Measurements from ENCODE around the gene NBPF20. TPM values are rescaled to one million over a fixed set of nuclear protein-coding genes. Genes with fewer than 3 reads are reported as not detected.
"Not testable (repeated sequence)": the region's sequence is repeated elsewhere in the genome, so short reads cannot be mapped to it uniquely, and the experiment has no call there.

Gene NBPF20
- total and polyA plus RNA-seq, 2 of the 8 experiments (the other 6 are each of a cell fraction or from before 2014, with no cell fraction given), result 0.37 to 0.42 TPM

GRCh38 chr1:145445219-145445618 is 19.8 kb upstream of the NBPF20 start:
- DNase-seq (ENCODE audit: low read depth in 1 of 2, low spot score in 2 of 2); H2BK120ac ChIP-seq (replicated peaks; ENCODE audit: low read depth, low read length); H4K8ac ChIP-seq (ENCODE audit: extremely low read depth, insufficient read depth, low read length); H2BK5ac ChIP-seq (ENCODE audit: low read depth, low read length); H3K4me3 ChIP-seq (ENCODE audit: extremely low read depth in 1 of 4, insufficient read depth in 2 of 4, low read depth in 3 of 4, low read length in 4 of 4); H3K79me2 ChIP-seq (ENCODE audit: control insufficient read depth in 1 of 2, insufficient read depth in 2 of 2, low read length in 2 of 2); H2BK20ac ChIP-seq (ENCODE audit: low read length); H3K4me1 ChIP-seq (replicated peaks in 1 of 4; ENCODE audit: control insufficient read depth in 3 of 4, insufficient read depth in 4 of 4, low read length in 3 of 4); H3K79me1 ChIP-seq (ENCODE audit: low read depth, low read length); H4K20me1 ChIP-seq (replicated peaks in 1 of 2; ENCODE audit: control insufficient read depth in 1 of 2, insufficient read depth in 2 of 2, low read length in 2 of 2); H3K27ac ChIP-seq (ENCODE audit: low read depth, low read length); H4K5ac ChIP-seq (ENCODE audit: insufficient read length, low read depth, low read length); H3K23me2 ChIP-seq (ENCODE audit: low read depth, low read length); H3K36me3 ChIP-seq (ENCODE audit: control insufficient read depth in 2 of 4, insufficient read depth in 4 of 4, low read length in 3 of 4); FAIRE-seq; H2AK5ac ChIP-seq (ENCODE audit: low read depth, low read length); H2BK15ac ChIP-seq (ENCODE audit: low read length); H4K91ac ChIP-seq (replicated peaks; ENCODE audit: insufficient read length, low read length); H3K9me3 ChIP-seq (ENCODE audit: insufficient read depth in 2 of 2, low read depth in 1 of 2, low read length in 1 of 2); H3K4ac ChIP-seq (replicated peaks; ENCODE audit: insufficient read length, low read depth, low read length); H3K14ac ChIP-seq (ENCODE audit: insufficient read length); H3K4me2 ChIP-seq (ENCODE audit: insufficient read depth in 1 of 2, low read depth in 2 of 2, low read length in 2 of 2); H2AFZ ChIP-seq (ENCODE audit: low read length); H3K18ac ChIP-seq (ENCODE audit: extremely low read depth, low read length); H3K56ac ChIP-seq (replicated peaks; ENCODE audit: insufficient read length, low read depth, low read length); H3K23ac ChIP-seq (ENCODE audit: insufficient read length); H3K27me3 ChIP-seq (replicated peaks in 1 of 4; ENCODE audit: control insufficient read depth in 3 of 4, extremely low read depth in 1 of 4, insufficient read depth in 3 of 4, low read length in 3 of 4); H2BK12ac ChIP-seq (ENCODE audit: low read depth, low read length); POLR2A ChIA-PET (ENCODE audit: partially characterized antibody); H3K9ac ChIP-seq (replicated peaks in 1 of 4; ENCODE audit: extremely low read depth in 1 of 4, low read depth in 3 of 4, low read length in 3 of 4); CTCF ChIA-PET (ENCODE audit: partially characterized antibody): not testable (repeated sequence)
- no CpG with 5 or more reads among the region's 11 CpGs for WGBS, 2 experiments (ENCODE audit: extremely low coverage in 1 of 2, insufficient coverage in 1 of 2, insufficient read length in 1 of 2, insufficient replicate concordance in 2 of 2, low coverage in 1 of 2, low lambda C conversion rate in 2 of 2, missing lambda C conversion rate in 1 of 2)

DNA sequence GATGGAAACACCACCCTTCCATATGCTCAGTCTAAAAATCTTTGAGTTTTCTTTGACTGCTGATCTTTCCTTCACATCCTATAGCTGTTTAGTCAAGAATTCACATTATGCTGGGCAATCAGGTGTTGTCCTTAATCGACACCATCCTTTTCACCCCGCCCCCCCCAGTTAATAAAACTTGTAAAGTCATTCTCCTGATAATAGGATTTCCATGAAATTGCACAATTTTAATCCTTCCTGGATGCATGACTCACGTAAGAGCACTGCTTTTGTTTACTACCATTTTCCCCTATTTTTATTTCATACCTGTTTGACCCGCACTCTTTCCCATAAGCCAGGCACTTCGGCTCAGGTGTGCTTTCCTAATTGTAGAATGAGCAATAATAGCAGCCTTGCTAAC is 16.9 kb upstream of the NBPF20 start:
- POLR2A ChIA-PET (ENCODE audit: partially characterized antibody); H3K18ac ChIP-seq (ENCODE audit: extremely low read depth, low read length); H3K9me3 ChIP-seq (ENCODE audit: insufficient read depth in 2 of 2, low read depth in 1 of 2, low read length in 1 of 2); H4K8ac ChIP-seq (ENCODE audit: extremely low read depth, insufficient read depth, low read length); FAIRE-seq; H3K56ac ChIP-seq (replicated peaks; ENCODE audit: insufficient read length, low read depth, low read length); H3K79me1 ChIP-seq (ENCODE audit: low read depth, low read length); H2AFZ ChIP-seq (ENCODE audit: low read length); H3K79me2 ChIP-seq (ENCODE audit: control insufficient read depth in 1 of 2, insufficient read depth in 2 of 2, low read length in 2 of 2); H3K36me3 ChIP-seq (ENCODE audit: control insufficient read depth in 2 of 4, insufficient read depth in 4 of 4, low read length in 3 of 4); H3K14ac ChIP-seq (ENCODE audit: insufficient read length); H3K4ac ChIP-seq (replicated peaks; ENCODE audit: insufficient read length, low read depth, low read length); H3K23ac ChIP-seq (ENCODE audit: insufficient read length); CTCF ChIA-PET (ENCODE audit: partially characterized antibody); H4K91ac ChIP-seq (replicated peaks; ENCODE audit: insufficient read length, low read length); H4K5ac ChIP-seq (ENCODE audit: insufficient read length, low read depth, low read length); H2BK5ac ChIP-seq (ENCODE audit: low read depth, low read length); H2BK20ac ChIP-seq (ENCODE audit: low read length); H2AK5ac ChIP-seq (ENCODE audit: low read depth, low read length); H2BK12ac ChIP-seq (ENCODE audit: low read depth, low read length); H4K20me1 ChIP-seq (replicated peaks in 1 of 2; ENCODE audit: control insufficient read depth in 1 of 2, insufficient read depth in 2 of 2, low read length in 2 of 2); H3K4me1 ChIP-seq (replicated peaks in 1 of 4; ENCODE audit: control insufficient read depth in 3 of 4, insufficient read depth in 4 of 4, low read length in 3 of 4); H3K4me3 ChIP-seq (ENCODE audit: extremely low read depth in 1 of 4, insufficient read depth in 2 of 4, low read depth in 3 of 4, low read length in 4 of 4); H2BK15ac ChIP-seq (ENCODE audit: low read length); H3K23me2 ChIP-seq (ENCODE audit: low read depth, low read length); H3K27me3 ChIP-seq (replicated peaks in 1 of 4; ENCODE audit: control insufficient read depth in 3 of 4, extremely low read depth in 1 of 4, insufficient read depth in 3 of 4, low read length in 3 of 4); H3K4me2 ChIP-seq (ENCODE audit: insufficient read depth in 1 of 2, low read depth in 2 of 2, low read length in 2 of 2); H3K9ac ChIP-seq (replicated peaks in 1 of 4; ENCODE audit: extremely low read depth in 1 of 4, low read depth in 3 of 4, low read length in 3 of 4); DNase-seq (ENCODE audit: low read depth in 1 of 2, low spot score in 2 of 2); H3K27ac ChIP-seq (ENCODE audit: low read depth, low read length); H2BK120ac ChIP-seq (replicated peaks; ENCODE audit: low read depth, low read length): not testable (repeated sequence)
- WGBS, 2 experiments (ENCODE audit: extremely low coverage in 1 of 2, insufficient coverage in 1 of 2, insufficient read length in 1 of 2, insufficient replicate concordance in 2 of 2, low coverage in 1 of 2, low lambda C conversion rate in 2 of 2, missing lambda C conversion rate in 1 of 2), result 72% methylated on average over 5 of the region's 5 CpGs; no CpG with 5 or more reads in 1 of the 2 experiments
